ENCODE results near the gene ZNF490. TPM values are rescaled to one million over a fixed set of nuclear protein-coding genes. Genes with fewer than 3 reads are reported as not detected.

The ZNF490 gene
- polyA plus RNA-seq, 2 of the 4 experiments (the other 2 are of a cell fraction) = 0.57 to 2.4 TPM

DNA sequence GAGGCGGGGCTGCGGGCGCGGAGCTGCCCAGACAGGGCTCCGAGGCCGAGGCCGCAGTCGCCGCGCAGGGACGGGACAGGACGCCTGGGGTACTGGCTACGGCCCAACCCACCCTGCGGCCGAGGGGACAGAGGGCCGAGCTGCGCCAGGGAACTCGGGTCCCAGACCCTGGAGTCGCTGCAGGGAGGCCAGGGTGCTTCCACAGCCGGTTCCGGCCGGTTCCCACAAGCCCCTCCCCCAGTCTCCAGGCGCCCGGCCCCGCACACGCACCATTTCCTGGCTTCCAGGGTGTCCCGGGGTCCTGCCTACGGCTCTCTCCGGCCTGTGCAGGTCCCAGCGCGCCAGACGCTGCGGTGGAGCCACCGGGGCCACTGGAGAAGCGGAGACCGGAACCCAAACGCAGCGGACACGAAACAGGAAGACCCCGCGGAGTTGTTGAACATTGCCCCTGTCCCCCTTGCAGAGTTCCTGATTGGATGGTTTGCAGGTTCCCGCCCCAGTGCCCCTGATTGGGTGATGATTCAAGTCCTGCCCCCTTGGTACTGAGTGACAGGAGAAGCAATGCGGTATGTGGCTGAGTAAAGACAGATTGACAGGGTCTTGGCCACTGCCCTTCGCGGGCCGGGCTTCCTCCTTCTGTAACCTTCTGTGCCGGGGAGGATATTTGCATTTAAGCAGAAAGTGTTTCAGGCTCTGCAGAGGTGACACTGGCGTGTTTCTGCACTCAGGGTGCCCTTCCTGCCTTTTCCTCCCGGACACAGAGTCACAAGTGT, 59.4 kb downstream of the ZNF490 start, which contains the start of gene ZNF564:
Gene ZNF564 (minus strand): TSS at position 423 of the 773 bp plus-strand sequence. CDS start 150 bp downstream, at position 273.
- peak; percentile 99 for ATAC-seq
- peak; percentile 92 to 98 for DNase-seq (ENCODE audit: low read depth in 1 of 2, low spot score in 1 of 2)
- H3K4me2 ChIP-seq = peak within 1 kb of the TSS; percentile 79
- peaks cover 2% of the 10 kb centered on the region; the same call in 1 of the 3 replicates for H3K4me1 ChIP-seq
- ChIA-PET CTCF (no interaction called here), POLR2A (interaction anchor here (1.3 kb wide), 1 partner anchor 60 kb away, joined by 9 read pairs; the partner anchor contains the start of genes ZNF490 and ZNF791)
- peaks cover 36% of the 10 kb centered on the region for H3K9me3 ChIP-seq
- FAIRE-seq = no peak
- peak within 1 kb of the TSS; percentile 73 for H3K4me3 ChIP-seq
- peak within 1 kb of the TSS; percentile 86 to 95 for H3K27ac ChIP-seq
- WGBS (ENCODE audit: missing lambda C conversion rate) = 2% methylated on average over 15 of the region's 49 CpGs
- no peak for TF ChIP-seq CEBPB (IDR thresholded peaks at IDR 0.05)
- TF ChIP-seq RARB (CRISPR knock-in tag; IDR thresholded peaks at IDR 0.05) = no peak
- TF ChIP-seq ZNF302 (CRISPR knock-in tag; IDR thresholded peaks at IDR 0.05) = no peak
- TF ChIP-seq POLR2A (IDR thresholded peaks at IDR 0.05; ENCODE audit: low read length) = peak; percentile 46
- no peak for TF ChIP-seq HOXB5 (CRISPR knock-in tag; IDR thresholded peaks at IDR 0.05)
- TF ChIP-seq, protein P1, sequence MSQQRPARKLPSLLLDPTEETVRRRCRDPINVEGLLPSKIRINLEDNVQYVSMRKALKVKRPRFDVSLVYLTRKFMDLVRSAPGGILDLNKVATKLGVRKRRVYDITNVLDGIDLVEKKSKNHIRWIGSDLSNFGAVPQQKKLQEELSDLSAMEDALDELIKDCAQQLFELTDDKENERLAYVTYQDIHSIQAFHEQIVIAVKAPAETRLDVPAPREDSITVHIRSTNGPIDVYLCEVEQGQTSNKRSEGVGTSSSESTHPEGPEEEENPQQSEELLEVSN (IDR thresholded peaks at IDR 0.05; ENCODE audit: borderline replicate concordance, low read depth) = 0 out of 2 replicates have a peak, but pooled peaks have one; percentile 45
- no peak for TF ChIP-seq RCOR1 (IDR thresholded peaks at IDR 0.05; ENCODE audit: low read depth, low read length)
- TF ChIP-seq, protein P2, sequence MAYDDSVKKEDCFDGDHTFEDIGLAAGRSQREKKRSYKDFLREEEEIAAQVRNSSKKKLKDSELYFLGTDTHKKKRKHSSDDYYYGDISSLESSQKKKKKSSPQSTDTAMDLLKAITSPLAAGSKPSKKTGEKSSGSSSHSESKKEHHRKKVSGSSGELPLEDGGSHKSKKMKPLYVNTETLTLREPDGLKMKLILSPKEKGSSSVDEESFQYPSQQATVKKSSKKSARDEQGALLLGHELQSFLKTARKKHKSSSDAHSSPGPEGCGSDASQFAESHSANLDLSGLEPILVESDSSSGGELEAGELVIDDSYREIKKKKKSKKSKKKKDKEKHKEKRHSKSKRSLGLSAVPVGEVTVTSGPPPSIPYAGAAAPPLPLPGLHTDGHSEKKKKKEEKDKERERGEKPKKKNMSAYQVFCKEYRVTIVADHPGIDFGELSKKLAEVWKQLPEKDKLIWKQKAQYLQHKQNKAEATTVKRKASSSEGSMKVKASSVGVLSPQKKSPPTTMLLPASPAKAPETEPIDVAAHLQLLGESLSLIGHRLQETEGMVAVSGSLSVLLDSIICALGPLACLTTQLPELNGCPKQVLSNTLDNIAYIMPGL (CRISPR knock-in tag; IDR thresholded peaks at IDR 0.05; ENCODE audit: borderline replicate concordance) = no peak
- TF ChIP-seq, protein P3, sequence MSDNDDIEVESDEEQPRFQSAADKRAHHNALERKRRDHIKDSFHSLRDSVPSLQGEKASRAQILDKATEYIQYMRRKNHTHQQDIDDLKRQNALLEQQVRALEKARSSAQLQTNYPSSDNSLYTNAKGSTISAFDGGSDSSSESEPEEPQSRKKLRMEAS (IDR thresholded peaks at IDR 0.05) = peak; percentile 7; the same call in 1 of the 2 replicates
- TF ChIP-seq NPAS2 (CRISPR knock-in tag; IDR thresholded peaks at IDR 0.05; ENCODE audit: borderline replicate concordance) = no peak
- TF ChIP-seq RFX5 (IDR thresholded peaks at IDR 0.05) = no peak
- TF ChIP-seq, protein P4, sequence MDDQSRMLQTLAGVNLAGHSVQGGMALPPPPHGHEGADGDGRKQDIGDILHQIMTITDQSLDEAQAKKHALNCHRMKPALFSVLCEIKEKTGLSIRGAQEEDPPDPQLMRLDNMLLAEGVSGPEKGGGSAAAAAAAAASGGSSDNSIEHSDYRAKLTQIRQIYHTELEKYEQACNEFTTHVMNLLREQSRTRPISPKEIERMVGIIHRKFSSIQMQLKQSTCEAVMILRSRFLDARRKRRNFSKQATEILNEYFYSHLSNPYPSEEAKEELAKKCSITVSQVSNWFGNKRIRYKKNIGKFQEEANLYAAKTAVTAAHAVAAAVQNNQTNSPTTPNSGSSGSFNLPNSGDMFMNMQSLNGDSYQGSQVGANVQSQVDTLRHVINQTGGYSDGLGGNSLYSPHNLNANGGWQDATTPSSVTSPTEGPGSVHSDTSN (IDR thresholded peaks at IDR 0.05) = peak; percentile 98
- no peak for TF ChIP-seq CHD4 (IDR thresholded peaks at IDR 0.05; ENCODE audit: borderline replicate concordance)
- TF ChIP-seq, protein P5, sequence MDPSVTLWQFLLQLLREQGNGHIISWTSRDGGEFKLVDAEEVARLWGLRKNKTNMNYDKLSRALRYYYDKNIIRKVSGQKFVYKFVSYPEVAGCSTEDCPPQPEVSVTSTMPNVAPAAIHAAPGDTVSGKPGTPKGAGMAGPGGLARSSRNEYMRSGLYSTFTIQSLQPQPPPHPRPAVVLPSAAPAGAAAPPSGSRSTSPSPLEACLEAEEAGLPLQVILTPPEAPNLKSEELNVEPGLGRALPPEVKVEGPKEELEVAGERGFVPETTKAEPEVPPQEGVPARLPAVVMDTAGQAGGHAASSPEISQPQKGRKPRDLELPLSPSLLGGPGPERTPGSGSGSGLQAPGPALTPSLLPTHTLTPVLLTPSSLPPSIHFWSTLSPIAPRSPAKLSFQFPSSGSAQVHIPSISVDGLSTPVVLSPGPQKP (IDR thresholded peaks at IDR 0.05; ENCODE audit: low read depth, low read length) = no peak
- no peak for TF ChIP-seq ESRRA (IDR thresholded peaks at IDR 0.05; ENCODE audit: borderline replicate concordance, low read length)
- no peak for TF ChIP-seq NR3C1 (IDR thresholded peaks at IDR 0.05)
- TF ChIP-seq GATA3 (IDR thresholded peaks at IDR 0.05; ENCODE audit: borderline replicate concordance) = no peak
- no peak for TF ChIP-seq ZFP36 (IDR thresholded peaks at IDR 0.05; ENCODE audit: borderline replicate concordance, partially characterized antibody)
- TF ChIP-seq PHF8 (IDR thresholded peaks at IDR 0.05; ENCODE audit: borderline replicate concordance, low read depth) = no peak; the same call in 1 of the 2 replicates
- TF ChIP-seq, protein P6, sequence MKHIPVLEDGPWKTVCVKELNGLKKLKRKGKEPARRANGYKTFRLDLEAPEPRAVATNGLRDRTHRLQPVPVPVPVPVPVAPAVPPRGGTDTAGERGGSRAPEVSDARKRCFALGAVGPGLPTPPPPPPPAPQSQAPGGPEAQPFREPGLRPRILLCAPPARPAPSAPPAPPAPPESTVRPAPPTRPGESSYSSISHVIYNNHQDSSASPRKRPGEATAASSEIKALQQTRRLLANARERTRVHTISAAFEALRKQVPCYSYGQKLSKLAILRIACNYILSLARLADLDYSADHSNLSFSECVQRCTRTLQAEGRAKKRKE (CRISPR knock-in tag; IDR thresholded peaks at IDR 0.05; ENCODE audit: low read depth) = no peak
- no peak for TF ChIP-seq NFE2L2 (conservative IDR thresholded peaks at IDR 0.05; ENCODE audit: low read length)
- TF ChIP-seq CBX2 (IDR thresholded peaks at IDR 0.05; ENCODE audit: borderline replicate concordance, low read depth) = no peak
- TF ChIP-seq CHD2 (IDR thresholded peaks at IDR 0.05; ENCODE audit: low read length, partially characterized antibody) = no peak
- peak in 1 of 2 experiments; percentile 58; a peak in 1 of 5 replicates for TF ChIP-seq JUN (IDR thresholded peaks at IDR 0.05)
- TF ChIP-seq FOSB (CRISPR knock-in tag; IDR thresholded peaks at IDR 0.05) = no peak
- TF ChIP-seq SREBF2 (IDR thresholded peaks at IDR 0.05) = no peak
- no peak for TF ChIP-seq BHLHE40 (IDR thresholded peaks at IDR 0.05; ENCODE audit: low read depth, low read length)
- TF ChIP-seq POLR2AphosphoS2 (conservative IDR thresholded peaks at IDR 0.05; ENCODE audit: low read length) = no peak
- TF ChIP-seq, protein P7, sequence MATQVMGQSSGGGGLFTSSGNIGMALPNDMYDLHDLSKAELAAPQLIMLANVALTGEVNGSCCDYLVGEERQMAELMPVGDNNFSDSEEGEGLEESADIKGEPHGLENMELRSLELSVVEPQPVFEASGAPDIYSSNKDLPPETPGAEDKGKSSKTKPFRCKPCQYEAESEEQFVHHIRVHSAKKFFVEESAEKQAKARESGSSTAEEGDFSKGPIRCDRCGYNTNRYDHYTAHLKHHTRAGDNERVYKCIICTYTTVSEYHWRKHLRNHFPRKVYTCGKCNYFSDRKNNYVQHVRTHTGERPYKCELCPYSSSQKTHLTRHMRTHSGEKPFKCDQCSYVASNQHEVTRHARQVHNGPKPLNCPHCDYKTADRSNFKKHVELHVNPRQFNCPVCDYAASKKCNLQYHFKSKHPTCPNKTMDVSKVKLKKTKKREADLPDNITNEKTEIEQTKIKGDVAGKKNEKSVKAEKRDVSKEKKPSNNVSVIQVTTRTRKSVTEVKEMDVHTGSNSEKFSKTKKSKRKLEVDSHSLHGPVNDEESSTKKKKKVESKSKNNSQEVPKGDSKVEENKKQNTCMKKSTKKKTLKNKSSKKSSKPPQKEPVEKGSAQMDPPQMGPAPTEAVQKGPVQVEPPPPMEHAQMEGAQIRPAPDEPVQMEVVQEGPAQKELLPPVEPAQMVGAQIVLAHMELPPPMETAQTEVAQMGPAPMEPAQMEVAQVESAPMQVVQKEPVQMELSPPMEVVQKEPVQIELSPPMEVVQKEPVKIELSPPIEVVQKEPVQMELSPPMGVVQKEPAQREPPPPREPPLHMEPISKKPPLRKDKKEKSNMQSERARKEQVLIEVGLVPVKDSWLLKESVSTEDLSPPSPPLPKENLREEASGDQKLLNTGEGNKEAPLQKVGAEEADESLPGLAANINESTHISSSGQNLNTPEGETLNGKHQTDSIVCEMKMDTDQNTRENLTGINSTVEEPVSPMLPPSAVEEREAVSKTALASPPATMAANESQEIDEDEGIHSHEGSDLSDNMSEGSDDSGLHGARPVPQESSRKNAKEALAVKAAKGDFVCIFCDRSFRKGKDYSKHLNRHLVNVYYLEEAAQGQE (IDR thresholded peaks at IDR 0.05) = no peak
- TF ChIP-seq MAFK (IDR thresholded peaks at IDR 0.05; ENCODE audit: partially characterized antibody) = no peak
- no peak for TF ChIP-seq JUNB (IDR thresholded peaks at IDR 0.05)
- no peak for TF ChIP-seq HEYL (CRISPR knock-in tag; IDR thresholded peaks at IDR 0.05)
